HepG2 (cell line): ENCODE measurements around the gene NYAP1. TPM values are rescaled to one million over a fixed set of nuclear protein-coding genes. Genes with fewer than 3 reads are reported as not detected.

Experiments used
- ETV5 ChIP-seq: IDR thresholded peaks from 2 replicates; pipeline ENCODE4 v1.6.1; 2018; ENCODE audit warnings: missing biosample characterization, missing genetic modification reagents, inconsistent platforms, borderline replicate concordance
- FOXA1 ChIP-seq, 2 experiments: fragments of 450-650 bp in 1 of 2; sonication (generic) in 1 of 2; formaldehyde crosslinking in 1 of 2; IDR thresholded peaks; 2 replicates each; pipeline versions ENCODE4 v1.4.0 to v1.6.1; 2016 to 2020; ENCODE audit warnings: missing genetic modification reagents in 1 of 2
- KDM1A ChIP-seq: IDR thresholded peaks from 2 replicates; pipeline ENCODE4 v1.6.1; 2016; ENCODE audit warnings: missing compliant biosample characterization
- NONO ChIP-seq, 2 experiments: fragments of 450-650 bp in 1 of 2; sonication (generic) in 1 of 2; formaldehyde crosslinking in 1 of 2; IDR thresholded peaks in 1 of 2; conservative IDR thresholded peaks in 1 of 2; 2 replicates each; pipeline versions ENCODE4 v1.6.1 to v1.8.0; 2017 to 2022; ENCODE audit warnings: mild to moderate bottlenecking in 1 of 2, missing genetic modification reagents in 1 of 2, moderate library complexity in 1 of 2
- NR1H2 ChIP-seq: sonication (generic); formaldehyde crosslinking; IDR thresholded peaks from 2 replicates; pipeline ENCODE4 v1.8.1; 2022; ENCODE audit warnings: low read depth, missing genetic modification reagents, borderline replicate concordance
- PHF8 ChIP-seq: sonication (generic); formaldehyde crosslinking; IDR thresholded peaks from 2 replicates; pipeline ENCODE4 v1.5.0; 2020; ENCODE audit warnings: missing genetic modification reagents
- SMAD1 ChIP-seq: sonication (generic); formaldehyde crosslinking; IDR thresholded peaks from 2 replicates; pipeline ENCODE4 v1.4.0; 2020; ENCODE audit warnings: missing genetic modification reagents, low read depth, mild to moderate bottlenecking, borderline replicate concordance
- SP1 ChIP-seq, 2 experiments: fragments of 450-650 bp in 1 of 2; sonication (generic) in 1 of 2; formaldehyde crosslinking in 1 of 2; IDR thresholded peaks; 2 replicates each; pipeline versions ENCODE4 v1.4.0 to v1.6.1; 2016 to 2020; ENCODE audit warnings: missing genetic modification reagents in 1 of 2
- WIZ ChIP-seq: sonication (generic); formaldehyde crosslinking; IDR thresholded peaks from 2 replicates; pipeline ENCODE4 v1.5.1; 2020; ENCODE audit warnings: mild to moderate bottlenecking, missing genetic modification reagents
- ZBTB1 ChIP-seq: sonication (generic); formaldehyde crosslinking; IDR thresholded peaks from 2 replicates; pipeline ENCODE4 v1.4.0; 2020; ENCODE audit warnings: missing genetic modification reagents, borderline replicate concordance
- ZFYVE20 ChIP-seq: sonication (generic); formaldehyde crosslinking; IDR thresholded peaks from 2 replicates; pipeline ENCODE4 v1.8.0; 2023; ENCODE audit warnings: low read depth, mild to moderate bottlenecking, moderate library complexity, missing genetic modification reagents, borderline replicate concordance
- ZIK1 ChIP-seq: sonication (generic); formaldehyde crosslinking; IDR thresholded peaks from 2 replicates; pipeline ENCODE4 v1.5.0; 2020; ENCODE audit warnings: mild to moderate bottlenecking, low read depth, missing genetic modification reagents, borderline replicate concordance
- ZNF256 ChIP-seq: sonication (generic); formaldehyde crosslinking; conservative IDR thresholded peaks from 2 replicates; pipeline ENCODE4 v1.4.0; 2020; ENCODE audit warnings: missing genetic modification reagents
- ZNF550 ChIP-seq: sonication (generic); formaldehyde crosslinking; IDR thresholded peaks from 2 replicates; pipeline ENCODE4 v1.4.0; 2020; ENCODE audit warnings: mild to moderate bottlenecking, missing genetic modification reagents, borderline replicate concordance
- ZNF703 ChIP-seq: sonication (generic); formaldehyde crosslinking; IDR thresholded peaks from 2 replicates; pipeline ENCODE4 v1.5.1; 2020; ENCODE audit warnings: missing genetic modification reagents, mild to moderate bottlenecking, moderate library complexity, borderline replicate concordance
- ZNF709 ChIP-seq: sonication (generic); formaldehyde crosslinking; IDR thresholded peaks from 2 replicates; pipeline ENCODE4 v1.5.0; 2020; ENCODE audit warnings: mild to moderate bottlenecking, missing genetic modification reagents
- polyA plus RNA-seq, 8 experiments: library from polyadenylated mRNA; depleted of rRNA in 3 of 8; stranded (reverse) in 7 of 8; unstranded in 1 of 8; fragments of >200 nt; fragmentation: Illumina TruSeq in 4 of 8; extraction: Trizol in 4 of 8; gene quantifications; 2 replicates each; pipeline versions ENCODE4 v1.2.1 to v1.2.3, GENCODE V29; 2011 to 2016; ENCODE audit warnings: low read depth in 4 of 8, missing spikeins in 1 of 8, mixed read lengths in 1 of 8; ENCODE audit not compliant: insufficient read depth in 1 of 8
- total RNA-seq, 5 experiments: library from RNA; depleted of rRNA; stranded (reverse); fragments of >200 nt; fragmentation: Illumina TruSeq; extraction: Trizol; gene quantifications; 2 replicates each; pipeline ENCODE4 v1.2.3, GENCODE V29; 2016; ENCODE audit warnings: low read depth in 1 of 5
- TF ChIP-seq, protein P1 (sequence below): sonication (generic); formaldehyde crosslinking; IDR thresholded peaks from 2 replicates; pipeline ENCODE4 v1.4.0; 2020; ENCODE audit warnings: missing genetic modification reagents
- TF ChIP-seq, protein P2 (sequence below): sonication (generic); formaldehyde crosslinking; IDR thresholded peaks from 2 replicates; pipeline ENCODE4 v1.4.0; 2020; ENCODE audit warnings: missing genetic modification reagents
- TF ChIP-seq, protein P3 (sequence below): IDR thresholded peaks from 2 replicates; pipeline ENCODE4 v1.6.1; 2016; ENCODE audit warnings: mild to moderate bottlenecking, missing biosample characterization, missing genetic modification reagents
- TF ChIP-seq, protein P4 (sequence below): sonication (generic); formaldehyde crosslinking; IDR thresholded peaks from 2 replicates; pipeline ENCODE4 v1.8.0; 2022; ENCODE audit warnings: low read depth, missing genetic modification reagents

NYAP1 gene
- total and polyA plus RNA-seq, 2 of the 13 experiments (the other 11 are each of a cell fraction or from before 2014, with no cell fraction given), result 0.15 to 0.46 TPM

DNA sequence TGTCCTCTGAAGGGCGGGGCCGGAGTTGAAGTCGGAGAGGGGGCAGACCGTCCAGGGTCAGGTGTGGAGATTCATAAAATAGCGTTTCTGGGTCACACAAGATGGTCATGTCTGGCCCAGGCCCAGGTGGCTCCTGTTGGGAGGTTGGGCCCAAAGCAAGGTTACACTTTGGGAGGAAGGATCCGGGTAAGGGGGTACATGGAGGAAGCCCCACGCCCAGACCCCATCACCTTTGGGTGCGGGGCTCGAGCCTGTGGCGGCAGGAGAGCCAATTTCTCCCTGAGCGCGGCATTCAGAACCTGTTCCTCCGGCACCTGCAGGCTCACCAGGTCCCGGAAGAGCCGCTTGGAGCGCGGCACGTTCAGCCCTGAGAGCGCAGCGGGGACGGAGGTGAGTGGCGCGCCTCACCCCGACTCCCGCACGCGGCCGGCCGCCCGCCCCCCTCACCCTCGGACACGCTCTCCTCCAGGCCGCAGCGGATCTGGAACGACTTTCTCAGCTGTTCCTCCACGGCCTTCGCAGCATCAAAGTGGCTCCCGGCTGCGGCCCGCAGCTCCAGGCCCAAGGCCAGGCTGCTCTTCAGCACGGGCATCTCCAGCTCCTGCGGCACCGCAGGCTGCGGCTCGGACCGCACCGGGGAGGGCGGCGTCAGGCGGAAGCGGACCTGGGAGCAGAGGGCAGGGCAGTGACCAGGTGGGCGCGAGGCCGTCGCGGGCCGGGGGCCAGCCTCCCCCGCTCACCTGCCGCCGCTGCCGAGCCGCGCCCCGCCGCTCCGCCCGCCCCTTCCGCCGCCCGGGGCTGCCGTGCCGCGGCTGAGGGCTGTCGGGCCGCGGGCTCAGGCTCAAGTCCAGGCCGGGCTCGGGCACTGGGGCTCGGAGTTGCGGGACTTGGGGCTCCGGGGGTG lies 48.1 kb upstream of the NYAP1 start (continued):
- TF ChIP-seq ZNF550 (CRISPR knock-in tag) (peak; percentile 67; the same call in 1 of the 2 replicates), ZIK1 (CRISPR knock-in tag) (peak; percentile 61; the same call in 1 of the 2 replicates), SP1 (IDR thresholded peaks at IDR 0.05) (no peak), SP1 (CRISPR knock-in tag; IDR thresholded peaks at IDR 0.05) (no peak), PHF8 (CRISPR knock-in tag) (peak; percentile 76; the same call in 1 of the 2 replicates), WIZ (CRISPR knock-in tag) (peak; percentile 71), ZNF256 (CRISPR knock-in tag) (0 out of 2 replicates have a peak, but pooled peaks have one; percentile 14), ETV5 (CRISPR knock-in tag) (peak; percentile 50; the same call in 1 of the 2 replicates), FOXA1 (IDR thresholded peaks at IDR 0.05) (no peak), FOXA1 (CRISPR knock-in tag; IDR thresholded peaks at IDR 0.05) (no peak), ZFYVE20 (peak; percentile 25; the same call in 1 of the 2 replicates), ZNF703 (CRISPR knock-in tag) (no peak), NR1H2 (0 out of 2 replicates have a peak, but pooled peaks have one; percentile 53), SMAD1 (CRISPR knock-in tag) (0 out of 2 replicates have a peak, but pooled peaks have one; percentile 37), KDM1A (CRISPR knock-in tag) (no peak), NONO (IDR thresholded peaks at IDR 0.05) (no peak), NONO (CRISPR knock-in tag; conservative IDR thresholded peaks at IDR 0.05) (peak; percentile 26), ZNF709 (CRISPR knock-in tag) (peak; percentile 38; the same call in 1 of the 2 replicates), ZBTB1 (0 out of 2 replicates have a peak, but pooled peaks have one; percentile 41)
- TF ChIP-seq, protein P1, sequence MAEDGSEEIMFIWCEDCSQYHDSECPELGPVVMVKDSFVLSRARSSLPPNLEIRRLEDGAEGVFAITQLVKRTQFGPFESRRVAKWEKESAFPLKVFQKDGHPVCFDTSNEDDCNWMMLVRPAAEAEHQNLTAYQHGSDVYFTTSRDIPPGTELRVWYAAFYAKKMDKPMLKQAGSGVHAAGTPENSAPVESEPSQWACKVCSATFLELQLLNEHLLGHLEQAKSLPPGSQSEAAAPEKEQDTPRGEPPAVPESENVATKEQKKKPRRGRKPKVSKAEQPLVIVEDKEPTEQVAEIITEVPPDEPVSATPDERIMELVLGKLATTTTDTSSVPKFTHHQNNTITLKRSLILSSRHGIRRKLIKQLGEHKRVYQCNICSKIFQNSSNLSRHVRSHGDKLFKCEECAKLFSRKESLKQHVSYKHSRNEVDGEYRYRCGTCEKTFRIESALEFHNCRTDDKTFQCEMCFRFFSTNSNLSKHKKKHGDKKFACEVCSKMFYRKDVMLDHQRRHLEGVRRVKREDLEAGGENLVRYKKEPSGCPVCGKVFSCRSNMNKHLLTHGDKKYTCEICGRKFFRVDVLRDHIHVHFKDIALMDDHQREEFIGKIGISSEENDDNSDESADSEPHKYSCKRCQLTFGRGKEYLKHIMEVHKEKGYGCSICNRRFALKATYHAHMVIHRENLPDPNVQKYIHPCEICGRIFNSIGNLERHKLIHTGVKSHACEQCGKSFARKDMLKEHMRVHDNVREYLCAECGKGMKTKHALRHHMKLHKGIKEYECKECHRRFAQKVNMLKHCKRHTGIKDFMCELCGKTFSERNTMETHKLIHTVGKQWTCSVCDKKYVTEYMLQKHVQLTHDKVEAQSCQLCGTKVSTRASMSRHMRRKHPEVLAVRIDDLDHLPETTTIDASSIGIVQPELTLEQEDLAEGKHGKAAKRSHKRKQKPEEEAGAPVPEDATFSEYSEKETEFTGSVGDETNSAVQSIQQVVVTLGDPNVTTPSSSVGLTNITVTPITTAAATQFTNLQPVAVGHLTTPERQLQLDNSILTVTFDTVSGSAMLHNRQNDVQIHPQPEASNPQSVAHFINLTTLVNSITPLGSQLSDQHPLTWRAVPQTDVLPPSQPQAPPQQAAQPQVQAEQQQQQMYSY, result no peak
- TF ChIP-seq, protein P2, sequence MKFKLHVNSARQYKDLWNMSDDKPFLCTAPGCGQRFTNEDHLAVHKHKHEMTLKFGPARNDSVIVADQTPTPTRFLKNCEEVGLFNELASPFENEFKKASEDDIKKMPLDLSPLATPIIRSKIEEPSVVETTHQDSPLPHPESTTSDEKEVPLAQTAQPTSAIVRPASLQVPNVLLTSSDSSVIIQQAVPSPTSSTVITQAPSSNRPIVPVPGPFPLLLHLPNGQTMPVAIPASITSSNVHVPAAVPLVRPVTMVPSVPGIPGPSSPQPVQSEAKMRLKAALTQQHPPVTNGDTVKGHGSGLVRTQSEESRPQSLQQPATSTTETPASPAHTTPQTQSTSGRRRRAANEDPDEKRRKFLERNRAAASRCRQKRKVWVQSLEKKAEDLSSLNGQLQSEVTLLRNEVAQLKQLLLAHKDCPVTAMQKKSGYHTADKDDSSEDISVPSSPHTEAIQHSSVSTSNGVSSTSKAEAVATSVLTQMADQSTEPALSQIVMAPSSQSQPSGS (CRISPR knock-in tag), result no peak
- TF ChIP-seq, protein P3, sequence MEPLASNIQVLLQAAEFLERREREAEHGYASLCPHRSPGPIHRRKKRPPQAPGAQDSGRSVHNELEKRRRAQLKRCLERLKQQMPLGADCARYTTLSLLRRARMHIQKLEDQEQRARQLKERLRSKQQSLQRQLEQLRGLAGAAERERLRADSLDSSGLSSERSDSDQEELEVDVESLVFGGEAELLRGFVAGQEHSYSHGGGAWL (CRISPR knock-in tag), result peak; percentile 63; the same call in 1 of the 2 replicates
- TF ChIP-seq, protein P4, sequence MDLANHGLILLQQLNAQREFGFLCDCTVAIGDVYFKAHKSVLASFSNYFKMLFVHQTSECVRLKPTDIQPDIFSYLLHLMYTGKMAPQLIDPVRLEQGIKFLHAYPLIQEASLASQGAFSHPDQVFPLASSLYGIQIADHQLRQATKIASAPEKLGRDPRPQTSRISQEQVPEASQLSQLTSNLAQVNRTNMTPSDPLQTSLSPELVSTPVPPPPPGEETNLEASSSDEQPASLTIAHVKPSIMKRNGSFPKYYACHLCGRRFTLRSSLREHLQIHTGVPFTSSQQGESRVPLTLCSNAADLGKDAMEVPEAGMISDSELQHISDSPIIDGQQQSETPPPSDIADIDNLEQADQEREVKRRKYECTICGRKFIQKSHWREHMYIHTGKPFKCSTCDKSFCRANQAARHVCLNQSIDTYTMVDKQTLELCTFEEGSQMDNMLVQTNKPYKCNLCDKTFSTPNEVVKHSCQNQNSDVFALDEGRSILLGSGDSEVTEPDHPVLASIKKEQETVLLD (CRISPR knock-in tag), result peak; percentile 78; the same call in 1 of the 2 replicates
